GM12891 (cell line): ENCODE measurements around the gene TEKT2.

Experiments used
- PAX5 ChIP-seq: IDR thresholded peaks from 2 replicates; pipeline ENCODE4 v1.6.1; 2011; ENCODE audit warnings: low read length, moderate library complexity, mild to moderate bottlenecking; ENCODE audit not compliant: insufficient read depth, severe bottlenecking
- POLR2A ChIP-seq: IDR thresholded peaks from 2 replicates; pipeline ENCODE4 v1.6.1; 2011; ENCODE audit warnings: low read depth, low read length, control low read depth
- POLR2AphosphoS5 ChIP-seq: IDR thresholded peaks from 2 replicates; pipeline ENCODE4 v1.6.1; 2011; ENCODE audit warnings: low read depth, low read length, control low read depth
- POU2F2 ChIP-seq: IDR thresholded peaks from 2 replicates; pipeline ENCODE4 v1.6.1; 2011; ENCODE audit warnings: low read depth, mild to moderate bottlenecking, control low read depth, low read length, moderate library complexity
- SPI1 ChIP-seq: IDR thresholded peaks from 2 replicates; pipeline ENCODE4 v1.6.1; 2011; ENCODE audit warnings: low read depth, low read length, control low read depth
- TAF1 ChIP-seq: IDR thresholded peaks from 2 replicates; pipeline ENCODE4 v1.6.1; 2011; ENCODE audit warnings: low read depth, low read length, control low read depth

GRCh38 chr1:36083219-36083618 is 675 bp upstream of the TEKT2 start:
- no peak for TF ChIP-seq POLR2A
- no peak for TF ChIP-seq TAF1
- TF ChIP-seq POLR2AphosphoS5: no peak
- no peak for TF ChIP-seq SPI1
- TF ChIP-seq POU2F2: no peak
- no peak for TF ChIP-seq PAX5
